HT-29 (cell line): ENCODE results near the gene CROCC. TPM values are rescaled to one million over a fixed set of nuclear protein-coding genes. Genes with fewer than 3 reads are reported as not detected.
A peak's percentile ranks its signal among the peaks of the same experiment; 100 is the strongest.
"Not testable (repeated sequence)": the region's sequence is repeated elsewhere in the genome, so short reads cannot be mapped to it uniquely, and the experiment has no call there.

ENCODE experiments used
- DNase-seq: peaks from one replicate; pipeline ENCODE4 v3.0.0-alpha.2; 2015; ENCODE audit warnings: low spot score
- total RNA-seq: library from RNA; depleted of rRNA; stranded (reverse); fragments of >200 nt; shearing (Covaris generic); gene quantifications from 2 replicates; pipeline ENCODE4 v1.2.3, GENCODE V29; 2014; rRNA removed

CROCC gene
- 12.0 and 13.2 TPM in 2 replicates for total RNA-seq

- DNase-seq, result no peak
Measured at GRCh38 chr1:16921391-16922185, at the start of gene CROCC. TSS of gene CROCC (plus strand) at chr1:16921931. CDS start at chr1:16922019, 88 bp downstream.

GRCh38 chr1:16872152-16873075 is 49.3 kb upstream of the CROCC start:
- DNase-seq, result peak; percentile 63

- peak; percentile 43 for DNase-seq
Measured at GRCh38 chr1:16873076-16873879, 48.5 kb upstream of the CROCC start.

GRCh38 chr1:16874968-16875765 is 46.6 kb upstream of the CROCC start:
- DNase-seq, result not testable (repeated sequence)

- DNase-seq, result not testable (repeated sequence)
Measured at GRCh38 chr1:16881742-16882141, 40.0 kb upstream of the CROCC start.

- no peak for DNase-seq
Measured at GRCh38 chr1:16882986-16883385, 38.7 kb upstream of the CROCC start.

GRCh38 chr1:16884487-16884886 is 37.2 kb upstream of the CROCC start:
- not testable (repeated sequence) for DNase-seq

GRCh38 chr1:16886860-16887605 is 34.7 kb upstream of the CROCC start:
- DNase-seq, result no peak

- DNase-seq, result peak; percentile 74
Measured at GRCh38 chr1:16888860-16889816, 32.6 kb upstream of the CROCC start.

- not testable (repeated sequence) for DNase-seq
Measured at GRCh38 chr1:16890539-16891021, 31.2 kb upstream of the CROCC start.

GRCh38 chr1:16891057-16891456 is 30.7 kb upstream of the CROCC start:
- DNase-seq, result not testable (repeated sequence)

- not testable (repeated sequence) for DNase-seq
Measured at GRCh38 chr1:16892978-16893525, 28.7 kb upstream of the CROCC start.

GRCh38 chr1:16893796-16894195 is 27.9 kb upstream of the CROCC start:
- DNase-seq, result not testable (repeated sequence)

- DNase-seq, result not testable (repeated sequence)
Measured at GRCh38 chr1:16894338-16894737, 27.4 kb upstream of the CROCC start.

- DNase-seq, result not testable (repeated sequence)
Measured at GRCh38 chr1:16895233-16895597, 26.5 kb upstream of the CROCC start.

GRCh38 chr1:16895598-16896315 is 26.0 kb upstream of the CROCC start, which contains the start of gene RNU1-2:
TSS of gene RNU1-2 (plus strand) at chr1:16895980.
- DNase-seq, result peak; percentile 97

GRCh38 chr1:16896316-16897055 is 25.2 kb upstream of the CROCC start:
- DNase-seq, result peak; percentile 98
